Stimulated activated CD8-positive, alpha-beta memory T cell treated with anti-CD3 and anti-CD28 coated beads, Interleukin-4, amount 100 ng/mL, for 24 hours (primary cell): ENCODE measurements around the gene NFATC1.

Source experiments
- DNase-seq: peaks from one replicate; pipeline ENCODE4 v3.0.0-alpha.2; 2020; ENCODE audit warnings: low read depth

NFATC1 gene

DNA sequence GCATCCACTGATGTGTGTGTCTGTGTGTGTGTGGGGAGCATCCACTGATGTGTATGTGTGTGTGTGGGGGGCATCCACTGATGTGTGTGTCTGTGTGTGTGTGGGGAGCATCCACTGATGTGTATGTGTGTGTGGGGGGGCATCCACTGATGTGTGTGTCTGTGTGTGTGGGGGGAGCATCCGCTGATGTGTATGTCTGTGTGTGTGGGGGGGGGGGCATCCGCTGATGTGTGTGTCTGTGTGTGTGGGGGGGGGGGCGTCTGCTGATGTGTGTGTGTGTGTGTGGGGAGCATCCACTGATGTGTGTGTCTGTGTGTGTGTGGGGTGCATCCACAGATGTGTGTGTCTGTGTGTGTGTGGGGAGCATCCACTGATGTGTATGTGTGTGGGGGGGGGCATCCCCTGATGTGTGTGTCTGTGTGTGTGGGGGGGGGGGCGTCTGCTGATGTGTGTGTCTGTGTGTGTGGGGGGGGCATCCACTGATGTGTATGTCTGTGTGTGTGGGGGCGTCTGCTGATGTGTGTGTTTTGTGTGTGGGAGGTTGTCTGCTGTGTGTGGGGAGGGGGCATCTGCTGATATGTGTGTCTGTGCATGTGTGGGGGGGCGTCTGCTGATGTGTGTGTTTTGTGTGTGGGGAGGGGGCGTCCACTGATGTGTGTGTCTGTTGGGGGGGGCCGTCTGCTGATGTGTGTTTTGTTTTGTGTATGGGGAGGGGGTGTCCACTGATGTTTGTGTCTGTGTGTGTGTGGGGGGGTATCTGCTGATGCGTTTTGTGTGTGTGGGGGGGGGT is 125.9 kb downstream of the NFATC1 start:
- no peak for DNase-seq

GRCh38 chr18:79522451-79523205 is 126.9 kb downstream of the NFATC1 start:
- DNase-seq, result peak; percentile 24

DNA sequence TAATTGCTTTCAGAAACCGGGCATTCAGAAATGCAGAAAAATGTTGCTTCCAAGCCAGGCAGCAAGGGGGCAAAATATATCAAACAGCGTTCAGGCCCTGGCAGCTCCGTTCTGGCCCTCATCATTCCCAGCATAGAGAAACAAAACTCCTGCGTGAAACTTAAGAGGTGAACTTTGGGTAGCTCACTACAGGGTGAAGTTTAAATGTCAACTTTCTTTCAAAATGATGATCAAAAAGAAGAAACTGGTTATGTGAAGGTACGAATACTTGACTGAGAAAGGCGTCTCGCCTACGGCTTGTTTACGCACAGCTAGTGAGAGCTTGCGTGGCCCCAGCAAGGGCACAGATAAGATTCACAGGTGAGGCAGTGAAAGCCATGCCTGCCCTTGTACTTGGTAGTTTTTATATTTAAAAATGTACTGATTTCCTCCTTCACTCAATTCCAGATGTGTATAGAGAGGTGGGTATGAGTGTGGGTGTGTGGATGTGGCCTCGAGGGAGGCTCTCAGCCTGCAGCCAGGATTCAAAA is 127.5 kb downstream of the NFATC1 start:
- DNase-seq, result peak; percentile 37

GRCh38 chr18:79523736-79524180 is 128.0 kb downstream of the NFATC1 start:
- DNase-seq, result peak; percentile 58

- peak; percentile 58 for DNase-seq
Measured at GRCh38 chr18:79524181-79525078, 128.7 kb downstream of the NFATC1 start.

- no peak for DNase-seq
Measured at GRCh38 chr18:79525556-79526467, 130.1 kb downstream of the NFATC1 start.

DNA sequence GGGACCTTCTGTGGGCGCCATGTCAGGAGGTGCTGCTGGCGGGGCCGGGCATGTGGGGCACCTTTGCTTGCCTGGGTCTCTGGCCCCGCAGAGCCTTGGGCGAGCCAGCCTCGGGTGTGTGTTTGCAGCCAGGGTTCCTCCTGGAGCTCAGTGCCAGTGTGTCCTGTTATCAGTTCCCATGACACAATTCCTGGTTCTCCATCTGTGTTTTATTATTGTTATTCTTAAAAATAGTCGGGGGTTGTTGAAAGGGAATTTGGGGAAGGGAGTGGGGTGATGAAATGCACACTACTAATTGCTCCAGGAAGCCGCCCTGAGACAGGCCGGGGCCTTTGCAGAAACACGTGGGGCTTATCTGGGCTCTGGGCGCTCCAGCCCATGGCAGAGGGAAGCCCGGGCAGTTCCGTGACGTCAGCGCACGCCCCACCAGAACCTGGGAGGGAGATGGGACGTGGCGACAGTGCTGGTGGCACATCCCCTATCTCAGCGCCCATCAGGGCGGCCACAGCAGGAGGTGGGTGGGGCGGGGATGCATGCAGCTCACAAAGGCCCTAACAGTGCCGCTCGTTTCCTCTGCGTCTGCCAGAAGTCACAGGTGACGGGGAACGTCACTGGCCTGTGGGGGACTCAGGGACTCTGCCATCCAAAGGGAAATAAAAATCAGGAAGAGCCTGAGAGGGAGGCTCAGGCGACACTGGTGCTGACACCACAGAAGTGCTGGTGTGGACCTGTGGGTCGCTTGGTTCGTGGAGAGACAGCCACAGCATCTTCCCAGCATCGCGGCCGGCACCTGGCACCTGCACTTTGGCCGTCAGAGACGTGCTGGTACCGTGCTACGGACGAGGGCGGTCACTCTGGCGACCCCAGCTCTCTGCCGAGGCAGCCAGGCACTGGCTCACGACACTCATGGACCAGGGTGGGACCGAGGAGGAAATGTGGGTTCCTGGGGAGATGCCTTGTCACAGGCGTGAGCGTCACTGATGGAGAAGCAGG is 131.0 kb downstream of the NFATC1 start:
- DNase-seq, result no peak

GRCh38 chr18:79527656-79528315 is 132.1 kb downstream of the NFATC1 start:
- DNase-seq, result no peak

GRCh38 chr18:79528316-79528695 is 132.6 kb downstream of the NFATC1 start:
- DNase-seq, result no peak

- DNase-seq, result peak; percentile 58
Measured at GRCh38 chr18:79528846-79529245, 133.1 kb downstream of the NFATC1 start.

DNA sequence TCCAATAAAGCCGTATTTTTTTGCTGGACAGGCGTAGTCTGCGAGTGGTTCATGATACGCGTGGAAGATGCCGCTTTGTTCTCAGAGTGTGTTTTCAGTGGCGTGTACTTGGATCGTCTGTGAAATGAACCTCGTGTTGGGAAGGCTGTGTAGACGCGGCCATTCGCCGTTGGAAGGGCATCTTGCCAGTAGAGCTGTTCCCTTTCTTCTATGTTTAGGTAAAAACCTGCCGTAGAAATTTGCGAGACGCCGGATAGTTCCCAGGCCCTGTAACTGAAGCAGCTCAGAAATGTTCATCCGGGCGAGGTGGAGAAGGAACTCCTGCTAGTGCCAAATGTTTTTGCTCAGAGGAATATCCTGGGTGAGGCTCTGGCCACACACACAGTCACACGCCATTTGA is 133.6 kb downstream of the NFATC1 start:
- no peak for DNase-seq

- DNase-seq, result no peak
Measured at GRCh38 chr18:79529991-79530390, 134.3 kb downstream of the NFATC1 start.

DNA sequence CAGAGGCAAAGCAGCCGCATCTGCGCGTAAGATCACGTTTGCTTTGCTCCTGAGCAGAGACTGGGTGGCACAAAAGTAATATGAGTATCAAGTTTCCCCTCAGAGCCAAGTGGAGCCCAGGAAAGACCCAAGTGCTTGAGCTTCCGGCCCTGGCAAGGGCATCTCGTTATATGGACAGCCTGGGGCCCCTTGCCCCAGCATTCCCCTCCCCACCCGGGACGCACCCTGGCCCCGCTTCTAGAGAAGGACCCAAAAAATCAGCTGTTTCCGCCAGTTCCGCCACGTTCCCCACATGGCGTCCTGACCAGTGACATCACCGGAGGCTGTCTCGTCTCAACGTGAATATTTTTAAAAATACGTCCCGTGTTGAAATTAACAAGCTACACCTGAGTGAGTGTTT is 135.1 kb downstream of the NFATC1 start:
- DNase-seq, result no peak

- DNase-seq, result no peak
Measured at GRCh38 chr18:79531386-79531785, 135.7 kb downstream of the NFATC1 start.

DNA sequence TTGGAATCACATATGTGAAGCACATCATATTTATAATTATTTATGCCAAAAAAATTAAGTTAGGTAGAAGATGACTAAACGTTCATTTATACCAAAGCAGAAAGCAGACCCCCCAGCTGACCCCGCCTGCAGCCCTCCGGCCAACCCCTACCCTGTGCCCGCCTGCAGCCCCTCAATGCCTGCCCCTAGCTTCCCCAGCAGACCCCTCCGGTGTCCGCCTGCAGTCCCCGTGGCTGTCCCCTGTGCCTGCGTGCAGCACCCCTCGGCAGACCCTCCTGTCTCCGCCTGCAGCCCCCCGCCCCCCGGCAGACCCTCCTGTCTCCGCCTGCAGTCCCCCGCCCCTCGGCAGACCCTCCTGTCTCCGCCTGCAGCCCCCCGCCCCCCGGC is 136.2 kb downstream of the NFATC1 start:
- DNase-seq, result no peak

DNA sequence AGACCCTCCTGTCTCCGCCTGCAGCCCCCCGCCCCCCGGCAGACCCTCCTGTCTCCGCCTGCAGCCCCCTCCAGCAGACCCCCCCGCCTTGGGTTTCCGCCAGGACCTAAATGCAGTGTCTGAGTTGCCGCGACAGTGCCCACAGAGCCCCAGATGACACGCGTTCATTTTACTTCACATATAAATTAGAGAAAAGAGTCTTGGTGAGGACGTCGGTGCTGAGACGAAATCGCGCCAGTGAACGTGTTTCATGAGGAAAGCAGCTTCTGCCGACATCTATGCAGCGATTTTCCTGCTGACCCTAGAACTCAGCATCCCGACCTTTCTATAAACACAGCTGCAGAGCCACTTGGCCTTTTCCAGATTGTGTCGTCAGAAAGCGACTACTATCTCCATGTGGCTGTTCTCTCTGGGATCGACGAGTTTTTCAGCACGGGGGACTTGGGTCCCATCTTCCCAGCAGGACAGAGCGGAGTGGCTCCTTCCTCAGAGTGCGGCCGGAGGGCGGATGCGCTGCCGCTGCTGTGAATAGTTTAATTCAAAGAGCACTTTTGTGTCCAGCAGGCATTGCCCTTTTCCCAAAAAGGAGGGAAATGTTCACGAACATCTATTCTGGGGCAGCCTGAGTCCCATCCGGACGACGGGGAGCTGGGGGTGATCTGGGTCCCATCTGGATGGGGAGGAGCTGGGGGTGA is 136.7 kb downstream of the NFATC1 start:
- no peak for DNase-seq

- DNase-seq, result no peak
Measured at GRCh38 chr18:79533146-79533545, 137.4 kb downstream of the NFATC1 start.

DNA sequence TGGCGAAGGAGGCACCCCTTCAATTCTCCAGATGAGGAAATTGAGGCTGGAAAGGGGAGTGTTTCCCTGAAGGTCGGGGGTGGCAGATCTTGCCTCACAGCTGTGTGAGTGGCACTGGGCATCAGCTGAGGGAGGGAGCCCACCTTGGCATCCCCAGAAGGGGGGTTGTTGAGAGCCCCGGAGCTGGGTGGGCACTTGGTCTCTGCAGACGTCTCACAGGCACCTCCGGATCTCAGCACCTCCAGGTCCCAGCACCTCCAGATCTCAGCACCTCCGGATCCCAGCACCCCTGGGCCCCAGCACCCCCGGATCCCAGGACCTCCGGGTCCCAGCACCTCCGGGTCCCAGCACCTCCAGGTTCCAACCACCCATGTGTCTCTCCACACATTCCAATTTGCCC is 137.9 kb downstream of the NFATC1 start:
- DNase-seq, result no peak

GRCh38 chr18:79534356-79534755 is 138.6 kb downstream of the NFATC1 start:
- no peak for DNase-seq
